ENCODE measurements around the gene OGFOD3.

DNA sequence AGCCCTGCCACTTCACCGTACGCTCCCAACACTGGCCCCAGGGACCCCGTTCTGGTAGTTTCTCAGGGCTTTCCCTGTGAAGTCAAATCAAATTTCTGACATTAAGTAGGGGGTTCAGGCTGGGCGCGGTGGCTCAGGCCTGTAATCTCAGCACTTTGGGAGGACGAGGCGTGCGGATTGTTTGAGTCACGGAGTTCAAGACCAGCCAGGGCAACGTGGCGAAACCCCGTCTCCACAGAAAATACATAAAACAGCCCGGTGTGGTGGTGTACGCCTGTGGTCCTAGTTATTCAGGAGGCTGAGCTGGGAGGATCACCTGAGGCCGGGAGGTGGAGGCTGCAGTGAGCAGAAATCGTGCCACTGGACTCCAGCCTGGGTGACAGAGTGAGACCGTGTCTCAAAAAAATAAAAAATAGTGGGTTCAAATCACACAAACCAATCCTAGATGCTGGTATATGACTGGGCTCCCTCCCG is 31.5 kb upstream of the OGFOD3 start:
- TF ChIP-seq POLR2A (IDR thresholded peaks at IDR 0.05; ENCODE audit: low read depth, low read length) (no peak; the same call in 1 of the 2 replicates), POLR2AphosphoS5 (IDR thresholded peaks at IDR 0.05; ENCODE audit: low read depth, low read length) (no peak), PAX5 (IDR thresholded peaks at IDR 0.05; ENCODE audit: insufficient read depth, low read length, severe bottlenecking) (no peak)

Data from GM12891 (cell line).